HG02870 (cell line): Measurements from ENCODE around the gene SPATA6L.

ENCODE experiments used
- ATAC-seq: cut with Tn5 transposase; IDR thresholded peaks from one replicate; pipeline ENCODE4 v1.9.1; 2021; ENCODE audit warnings: mild to moderate bottlenecking, moderate library complexity; ENCODE audit not compliant: unreplicated experiment

The SPATA6L gene

DNA sequence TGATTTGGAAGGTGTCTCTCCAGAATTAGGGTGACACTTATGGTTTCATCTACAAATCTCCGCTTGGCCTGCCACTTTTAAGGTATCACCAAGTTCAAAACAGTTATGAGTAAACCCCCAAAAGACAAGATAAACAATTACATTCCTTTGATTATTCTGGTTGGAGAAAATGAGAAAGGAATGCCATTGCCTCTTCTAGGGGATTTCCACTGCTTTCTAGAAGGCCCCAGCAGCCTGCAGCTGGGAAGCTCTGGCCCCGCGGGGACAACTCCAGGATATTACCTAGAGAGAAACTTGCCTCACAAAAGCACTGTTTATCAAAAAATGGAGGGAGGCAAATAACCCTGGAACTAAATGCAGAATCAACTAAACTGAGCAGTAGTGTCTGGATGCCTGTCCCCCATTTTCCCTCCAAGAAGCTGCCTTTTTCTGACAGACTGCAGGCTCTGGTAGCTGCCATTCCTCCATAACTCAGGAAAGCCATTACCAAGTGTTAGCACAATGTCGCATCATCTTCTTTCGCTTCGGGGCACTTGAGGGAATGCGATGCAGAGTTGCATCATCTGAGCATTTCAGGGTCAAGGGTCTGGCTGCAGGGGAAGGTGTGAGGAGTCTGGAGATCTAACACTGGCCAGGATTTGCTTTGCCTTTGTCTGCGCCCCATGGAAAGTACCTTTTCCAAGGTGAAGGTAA, 75.7 kb downstream of the SPATA6L start:
- no peak for ATAC-seq

DNA sequence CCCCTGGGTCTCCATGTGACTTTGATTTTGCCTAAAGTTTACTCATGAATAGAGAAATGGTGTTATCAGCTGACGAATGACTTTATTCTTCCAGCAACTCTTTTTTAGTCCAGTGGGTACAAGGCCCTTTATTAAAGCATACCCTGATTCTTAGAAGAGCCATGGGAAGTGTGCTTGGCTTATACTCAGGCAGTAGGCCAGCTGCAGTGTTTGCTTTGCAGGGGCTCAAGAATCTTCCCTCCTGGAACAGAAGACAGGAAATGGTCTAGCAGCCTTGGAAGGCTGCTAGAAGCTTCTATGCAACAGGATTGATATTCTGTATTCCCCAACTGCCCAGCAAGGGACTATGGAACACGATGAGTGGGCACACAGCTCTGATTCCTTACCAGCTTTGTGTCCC, 77.6 kb downstream of the SPATA6L start:
- no peak for ATAC-seq

DNA sequence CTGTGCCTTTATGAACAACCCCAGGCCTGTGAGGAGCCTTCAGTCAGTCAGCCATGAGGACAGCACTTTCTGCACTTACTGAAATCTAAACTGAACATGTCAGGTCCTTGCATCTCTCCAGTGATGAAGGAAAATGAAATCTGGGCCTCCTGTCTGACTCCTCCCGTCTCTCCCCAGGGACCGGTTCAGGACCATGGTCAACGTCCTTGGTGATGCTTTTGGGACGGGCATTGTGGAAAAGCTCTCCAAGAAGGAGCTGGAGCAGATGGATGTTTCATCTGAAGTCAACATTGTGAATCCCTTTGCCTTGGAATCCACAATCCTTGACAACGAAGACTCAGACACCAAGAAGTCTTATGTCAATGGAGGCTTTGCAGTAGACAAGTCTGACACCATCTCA, 81.1 kb downstream of the SPATA6L start:
- ATAC-seq: no peak

DNA sequence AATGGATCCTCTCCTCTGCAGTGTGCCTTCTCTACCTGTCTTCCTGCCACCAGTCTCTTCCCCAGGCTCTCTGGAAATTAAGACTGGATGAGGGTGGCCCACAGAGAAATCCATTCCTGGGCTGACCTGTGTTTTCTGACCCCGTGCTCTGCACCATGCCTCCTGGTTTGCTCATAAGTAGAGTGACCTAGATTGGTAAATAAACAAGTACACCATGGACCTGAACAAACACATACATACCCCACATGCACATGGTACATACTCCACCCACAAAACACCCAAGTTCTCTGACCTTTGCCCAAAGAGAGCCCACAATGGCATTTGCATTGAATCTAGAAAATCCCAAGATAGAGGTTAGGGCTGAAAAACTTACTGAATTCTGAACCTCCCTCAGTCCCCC, 81.6 kb downstream of the SPATA6L start:
- ATAC-seq: no peak

DNA sequence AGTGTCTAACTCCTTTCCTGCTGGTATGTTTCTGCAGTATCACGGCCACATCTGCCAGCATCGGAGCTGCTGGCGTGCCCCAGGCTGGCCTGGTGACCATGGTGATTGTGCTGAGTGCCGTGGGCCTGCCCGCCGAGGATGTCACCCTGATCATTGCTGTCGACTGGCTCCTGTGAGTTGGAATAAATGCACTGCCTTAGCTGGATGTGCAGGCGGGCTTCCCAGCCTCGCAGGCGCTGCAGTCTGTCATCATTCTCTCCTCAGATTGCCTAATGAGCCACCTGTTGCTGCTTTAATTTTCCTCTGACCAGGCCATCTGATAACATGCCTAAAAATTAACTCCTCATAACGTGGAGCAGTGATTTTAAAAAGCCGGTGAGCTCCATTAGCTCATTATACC, 83.3 kb downstream of the SPATA6L start:
- no peak for ATAC-seq

DNA sequence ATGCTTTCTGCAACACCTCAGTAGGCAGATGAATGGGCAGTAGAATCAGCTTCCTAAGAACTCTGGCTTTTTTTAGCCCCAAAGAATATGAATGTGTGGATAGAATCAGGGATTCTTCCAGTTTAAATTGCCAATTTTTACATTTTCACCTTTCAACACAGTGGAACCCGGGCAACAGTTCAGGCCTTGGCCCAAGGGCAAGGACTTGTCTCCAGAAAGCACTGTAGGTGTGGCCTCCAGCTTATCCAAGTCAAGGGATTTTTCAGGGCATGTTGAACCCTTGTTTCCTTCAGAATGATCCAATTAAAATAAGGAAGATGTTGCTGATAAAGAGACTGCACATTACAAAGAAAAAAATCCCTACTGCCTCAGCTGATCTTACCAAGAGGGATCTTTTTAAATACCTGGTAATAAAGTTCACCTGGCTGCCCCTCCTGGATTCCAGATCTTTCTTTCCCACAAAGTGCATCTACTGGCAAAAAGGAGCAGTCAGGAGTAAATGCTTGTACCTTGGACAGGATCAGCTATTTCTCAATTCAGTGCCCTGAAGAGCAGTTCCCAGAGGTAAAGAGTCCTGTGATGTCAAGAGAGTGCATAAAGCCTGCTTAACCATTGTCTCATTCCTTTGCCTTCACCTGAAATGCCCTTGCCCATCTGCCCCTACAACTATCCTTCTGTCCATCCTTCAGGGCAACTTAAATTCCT, 84.3 kb downstream of the SPATA6L start:
- ATAC-seq: no peak

DNA sequence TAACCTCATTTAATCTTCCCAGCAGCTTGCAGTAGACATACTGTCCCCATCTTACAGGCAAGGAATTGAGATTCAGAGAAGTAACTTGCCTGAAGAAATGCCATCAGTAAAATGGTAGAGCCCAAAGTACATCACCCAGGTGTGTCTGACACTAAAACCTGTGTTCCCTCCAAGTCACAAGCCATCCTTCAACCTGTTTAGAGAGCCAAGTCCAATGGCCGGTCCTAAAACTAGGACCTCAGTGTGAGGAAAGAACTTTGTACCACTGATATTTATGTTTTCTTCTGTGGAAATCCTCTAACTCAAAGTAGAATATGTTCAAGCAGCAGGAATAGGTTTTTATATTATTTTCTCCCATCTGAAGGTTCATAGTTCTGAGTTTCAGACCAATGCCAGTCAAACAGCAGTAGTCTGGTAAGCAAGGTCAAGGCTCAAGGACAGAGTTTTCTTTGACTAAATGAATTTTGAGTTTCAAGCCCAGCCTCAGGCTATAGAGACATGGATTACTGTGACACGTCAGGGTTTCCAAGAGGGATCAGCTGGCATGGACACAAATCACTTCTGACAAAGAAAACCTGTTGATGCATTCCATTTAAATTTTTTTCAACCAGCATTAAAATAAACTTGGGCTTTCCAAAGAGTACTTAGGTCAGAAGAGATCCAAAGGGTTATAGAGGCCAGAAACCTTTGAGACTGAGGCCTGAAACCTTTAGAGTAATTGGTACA, 85.1 kb downstream of the SPATA6L start:
- ATAC-seq: no peak

DNA sequence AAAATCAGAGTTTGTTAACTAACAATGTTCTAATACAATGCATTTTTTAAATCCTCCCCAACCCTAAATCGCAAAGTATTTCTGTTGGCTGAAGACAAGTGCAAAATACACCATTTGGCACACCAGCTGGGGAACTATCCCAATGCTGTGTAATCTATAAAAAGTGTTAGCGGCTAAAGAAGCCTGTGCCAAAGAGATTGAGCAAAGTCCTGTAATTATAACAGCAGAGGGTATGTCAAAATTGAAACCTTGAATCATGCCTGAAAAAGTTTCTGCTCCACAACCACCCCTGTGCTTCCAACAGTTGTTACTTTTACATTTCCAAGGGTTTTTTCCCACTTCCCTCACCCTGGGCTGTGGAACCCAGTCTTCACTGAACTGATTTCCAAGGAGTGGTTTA, 87.3 kb downstream of the SPATA6L start:
- ATAC-seq: no peak

DNA sequence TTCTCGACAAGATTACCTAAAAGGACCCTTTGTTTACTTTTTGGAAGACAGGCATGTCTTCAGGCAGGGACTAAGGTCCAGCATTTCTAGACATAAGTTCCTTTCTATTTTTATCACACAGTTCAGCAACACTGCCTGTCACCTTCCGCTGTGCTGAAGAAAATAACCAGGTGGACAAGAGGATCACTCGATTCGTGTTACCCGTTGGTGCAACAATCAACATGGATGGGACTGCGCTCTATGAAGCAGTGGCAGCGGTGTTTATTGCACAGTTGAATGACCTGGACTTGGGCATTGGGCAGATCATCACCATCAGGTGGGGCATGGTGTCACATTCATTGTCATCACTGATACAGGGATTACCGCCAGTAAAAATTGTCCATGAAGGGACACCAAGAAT, 89.8 kb downstream of the SPATA6L start:
- no peak for ATAC-seq

DNA sequence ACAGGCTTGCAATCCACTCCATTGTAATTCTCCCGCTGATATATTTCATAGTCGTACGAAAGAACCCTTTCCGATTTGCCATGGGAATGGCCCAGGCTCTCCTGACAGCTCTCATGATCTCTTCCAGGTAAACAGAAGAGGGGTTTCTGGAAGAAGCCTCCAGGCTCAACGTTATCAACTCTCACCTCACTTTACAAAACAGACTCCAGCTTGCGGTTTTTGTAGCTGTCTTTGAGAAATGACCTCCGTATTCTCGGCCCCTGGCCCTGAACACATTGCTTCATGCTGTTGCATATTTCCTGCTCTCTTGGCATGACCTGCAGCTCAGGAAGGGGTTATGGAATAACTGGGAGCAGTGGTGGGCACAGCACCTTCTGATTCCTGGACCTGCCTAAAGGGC, 90.3 kb downstream of the SPATA6L start:
- ATAC-seq: no peak

DNA sequence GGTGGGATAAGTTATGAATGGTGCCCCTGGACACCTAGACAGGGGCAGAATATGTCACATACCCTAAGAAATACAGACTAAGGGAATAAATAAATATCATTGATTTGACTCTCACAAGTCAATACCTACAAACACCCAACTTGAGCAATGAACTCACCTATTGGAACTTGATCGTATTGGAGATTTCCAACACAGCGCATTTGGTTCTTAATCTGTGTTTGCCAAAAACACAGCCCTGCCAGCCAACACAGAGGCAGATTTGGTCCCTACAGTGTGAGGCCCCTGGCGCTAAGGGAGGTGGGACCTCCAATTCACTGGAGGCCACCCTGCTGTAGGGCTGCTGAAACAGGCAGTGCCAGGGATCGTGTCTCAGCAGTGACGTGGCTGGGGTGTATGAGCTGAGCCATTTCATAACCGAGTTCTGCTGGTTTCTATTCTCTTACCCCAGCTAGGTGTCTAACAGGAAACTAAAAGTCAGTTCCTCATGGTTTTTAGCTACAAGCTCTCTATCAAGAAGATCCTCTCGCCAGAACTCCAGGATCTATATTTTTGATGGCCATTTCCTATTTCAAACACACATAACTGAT, 91.5 kb downstream of the SPATA6L start:
- ATAC-seq: peak; percentile 67

DNA sequence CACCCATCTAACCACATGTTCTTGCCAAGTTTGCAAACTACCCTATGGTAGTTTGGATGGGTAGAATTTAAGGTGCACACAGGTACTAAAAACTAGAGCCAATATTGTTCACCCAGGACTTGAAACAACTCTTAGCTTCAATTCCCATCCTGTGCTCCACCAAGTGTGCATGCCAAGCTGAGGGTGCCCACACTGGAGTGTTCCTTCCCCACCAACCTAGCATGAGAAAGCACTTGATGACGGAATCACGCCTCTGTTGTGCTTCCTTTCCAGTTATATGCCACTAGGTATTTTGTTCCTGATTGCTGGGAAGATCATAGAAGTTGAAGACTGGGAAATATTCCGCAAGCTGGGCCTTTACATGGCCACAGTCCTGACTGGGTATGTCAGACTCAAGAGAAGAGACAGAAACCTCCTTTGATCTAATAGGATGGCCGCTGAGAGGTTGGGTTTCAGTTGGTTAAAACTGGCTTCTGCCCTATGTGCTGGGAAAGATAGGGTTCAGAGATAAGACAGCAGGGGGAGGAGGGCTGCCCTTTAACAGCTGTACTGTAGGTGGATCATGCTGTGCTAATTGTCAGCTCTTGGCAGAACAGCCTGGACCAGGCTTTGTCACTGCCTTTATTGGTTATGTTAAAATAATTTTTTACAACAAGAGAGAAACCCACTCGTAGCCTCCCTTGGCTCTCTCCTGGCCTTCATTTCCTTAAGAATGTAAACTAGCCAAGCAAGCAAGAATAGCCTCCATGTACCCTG, 92.5 kb downstream of the SPATA6L start:
- ATAC-seq: no peak

DNA sequence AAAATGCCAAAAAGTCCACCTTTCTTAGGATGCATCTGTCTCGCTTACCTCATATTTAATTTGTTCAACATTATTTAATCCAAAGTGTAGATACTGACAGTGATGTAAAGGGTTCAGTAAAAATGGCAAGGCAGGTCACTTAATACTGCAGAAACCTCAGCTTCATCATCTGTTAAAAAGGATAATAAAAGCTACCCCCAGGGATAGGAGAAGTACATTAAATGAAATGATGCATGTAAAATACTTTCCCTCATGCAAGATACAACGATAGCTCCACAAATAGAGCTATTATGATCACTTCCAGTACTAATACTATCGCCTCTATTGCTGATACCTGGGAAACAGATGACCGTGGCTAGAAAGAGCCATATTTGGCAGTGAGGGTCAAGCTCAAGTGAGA, 93.1 kb downstream of the SPATA6L start:
- ATAC-seq: no peak

DNA sequence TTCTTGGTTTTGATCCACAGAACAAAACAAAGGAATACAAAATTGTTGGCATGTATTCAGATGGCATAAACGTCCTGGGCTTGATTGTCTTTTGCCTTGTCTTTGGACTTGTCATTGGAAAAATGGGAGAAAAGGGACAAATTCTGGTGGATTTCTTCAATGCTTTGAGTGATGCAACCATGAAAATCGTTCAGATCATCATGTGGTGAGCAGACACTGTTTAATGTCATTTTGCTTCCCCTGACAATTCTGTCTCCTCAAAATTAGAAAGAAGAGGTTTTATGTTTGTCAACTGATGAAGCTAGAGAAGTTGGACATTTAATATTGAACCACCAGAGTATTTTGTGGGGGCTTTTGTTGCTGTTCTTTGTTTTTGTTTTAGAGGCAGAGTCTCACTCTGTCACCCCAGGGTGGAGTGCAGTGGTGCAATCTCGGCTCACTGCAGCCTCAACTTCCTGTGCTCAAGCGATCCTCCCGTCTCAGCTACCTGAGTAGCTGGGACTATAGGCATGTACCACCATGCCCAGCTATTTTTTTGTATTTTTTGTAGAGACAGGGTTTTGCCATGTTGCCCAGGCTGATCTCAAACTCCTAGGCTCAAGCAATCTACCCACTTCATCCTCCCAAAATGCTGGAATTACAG, 94.0 kb downstream of the SPATA6L start:
- ATAC-seq: no peak

DNA sequence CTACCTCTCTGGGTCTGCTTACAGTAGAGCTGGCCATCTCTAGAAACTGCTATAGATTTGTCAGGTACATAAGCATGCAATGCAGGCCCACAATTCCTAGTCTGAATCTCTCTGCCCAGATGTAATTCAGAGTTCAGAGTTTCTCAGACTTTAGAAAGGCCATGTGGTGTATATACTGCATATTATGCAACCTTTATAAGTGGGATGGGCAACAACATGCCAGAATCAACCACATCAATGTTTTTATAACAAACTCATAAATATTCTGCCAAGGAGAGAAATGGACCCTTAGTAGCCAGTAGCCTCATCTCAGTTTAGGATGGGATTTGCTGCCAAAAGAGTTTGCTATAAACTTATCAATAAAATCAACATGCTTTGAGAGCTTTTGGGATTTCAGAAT, 97.2 kb downstream of the SPATA6L start:
- ATAC-seq: no peak

DNA sequence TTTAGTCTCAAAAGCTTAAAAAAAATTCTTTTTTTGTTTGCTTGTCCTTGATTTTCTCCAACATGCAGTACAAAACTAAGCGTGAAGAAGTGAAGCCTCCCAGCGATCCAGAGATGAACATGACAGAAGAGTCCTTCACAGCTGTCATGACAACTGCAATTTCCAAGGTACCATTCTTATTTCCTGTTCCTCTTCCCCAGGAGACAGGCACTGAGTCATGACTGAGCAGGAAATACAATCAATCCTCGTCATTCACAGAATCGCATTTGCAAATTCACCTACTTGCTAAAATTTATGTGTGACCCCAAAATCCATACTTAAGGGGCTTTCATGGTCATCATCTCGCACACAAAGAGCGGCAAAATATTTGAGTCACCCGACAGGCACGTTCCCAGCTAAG, 98.7 kb downstream of the SPATA6L start:
- no peak for ATAC-seq

DNA sequence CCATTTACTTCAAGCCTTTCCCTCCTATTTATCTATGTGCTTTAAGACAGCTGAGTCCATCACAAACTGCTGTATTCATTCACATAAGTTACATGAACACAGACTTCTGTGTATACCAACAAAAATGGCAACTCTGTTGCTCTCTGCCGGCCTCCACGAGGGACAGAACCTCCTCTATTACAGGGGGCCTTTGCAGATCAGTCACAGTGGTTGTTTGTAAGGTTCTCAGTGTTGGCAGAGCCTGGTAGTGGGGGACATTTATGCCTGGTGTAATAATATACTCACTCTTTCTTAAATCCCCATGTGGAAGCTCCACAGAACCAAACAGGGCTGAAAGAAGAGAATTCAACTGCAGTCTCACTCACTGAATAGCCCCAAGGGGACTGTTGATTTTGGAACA, 99.5 kb downstream of the SPATA6L start:
- no peak for ATAC-seq

DNA sequence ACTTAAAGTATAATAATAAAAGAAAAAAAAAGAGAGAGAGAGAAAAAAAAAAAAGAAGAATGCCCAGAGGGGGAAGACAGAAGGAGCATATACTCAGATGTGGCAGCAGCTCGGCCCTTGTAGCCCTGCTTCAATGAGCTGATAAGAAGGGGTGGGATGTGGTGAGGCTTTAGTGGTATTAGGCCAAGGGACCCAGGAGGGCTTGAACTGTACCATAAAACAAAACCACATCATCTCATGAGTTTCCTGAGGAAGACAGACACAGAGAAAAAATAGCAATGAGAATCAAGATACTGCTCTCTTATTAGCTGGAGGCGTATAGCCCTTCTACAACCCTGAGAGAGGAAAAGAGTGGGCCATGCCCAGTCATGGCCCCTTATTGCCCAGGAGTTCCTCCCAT, 103.2 kb downstream of the SPATA6L start:
- ATAC-seq: no peak

DNA sequence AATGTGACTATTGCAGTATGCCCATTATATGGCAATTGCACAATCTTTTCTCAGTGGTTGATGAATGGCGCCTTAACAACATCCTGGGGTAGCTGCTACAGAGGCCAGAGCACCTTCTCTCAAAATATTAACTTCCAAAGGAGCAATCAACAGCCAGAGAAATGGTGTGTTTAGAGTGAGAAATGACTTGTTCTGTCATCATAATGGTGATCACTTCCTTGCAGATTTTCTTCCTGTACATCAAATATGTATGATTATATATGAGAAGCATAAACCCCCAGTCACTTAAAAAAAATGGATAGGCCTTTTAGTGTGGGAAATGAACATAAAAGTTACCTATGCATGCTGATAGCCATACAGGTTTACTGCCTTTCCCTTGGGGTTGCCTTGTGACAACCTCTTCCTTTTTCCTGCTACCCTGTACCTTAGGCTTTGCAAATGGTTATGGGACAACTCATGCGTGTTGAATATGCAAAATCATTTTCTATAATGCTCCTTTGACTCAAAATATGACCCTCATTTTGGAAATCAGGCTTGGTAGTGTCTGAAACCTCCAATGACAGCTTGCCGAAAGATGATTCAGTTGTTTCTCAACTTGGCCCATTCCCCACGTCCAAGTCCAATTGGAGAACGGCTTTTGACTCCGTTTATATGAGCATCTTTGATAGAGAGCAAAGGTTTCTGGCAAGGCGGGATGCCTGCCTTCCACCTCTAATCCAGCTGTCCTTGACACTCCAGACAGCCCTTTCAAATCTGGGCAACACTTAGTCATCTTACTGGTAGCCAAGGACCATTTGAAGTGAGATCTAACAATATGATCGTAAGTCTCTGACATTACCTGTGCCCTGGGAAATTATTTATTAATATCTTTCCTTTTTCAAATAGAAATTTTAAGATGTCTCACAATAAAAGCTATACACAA, 106.8 kb downstream of the SPATA6L start:
- peak; percentile 91 for ATAC-seq
